ENCODE measurements around the gene OR8I2.
"Not testable (repeated sequence)": the region's sequence is repeated elsewhere in the genome, so short reads cannot be mapped to it uniquely, and the experiment has no call there.

The OR8I2 gene

GRCh38 chr11:56140151-56140661 lies 47.1 kb downstream of the OR8I2 start, which contains the start of gene OR8J3:
OR8J3 (minus strand) TSS chr11:56140201; CDS start chr11:56137718, 2,483 bp downstream.
- Histone ChIP-seq H3K9ac (ENCODE audit: low read length in 2 of 2) (no peak within 1 kb of the TSS), H3K4me3 (ENCODE audit: low read length in 2 of 2) (no peak within 1 kb of the TSS), H3K9me3 (ENCODE audit: control insufficient read depth in 2 of 2, low read length in 2 of 2) (no peaks in the 10 kb centered on the region), H3K27ac (ENCODE audit: low read length) (no peak within 1 kb of the TSS), H3K36me3 (ENCODE audit: control insufficient read depth in 2 of 2, insufficient read depth in 2 of 2, low read length in 2 of 2) (no peaks in the 10 kb centered on the region), H3K27me3 (ENCODE audit: control insufficient read depth in 1 of 2, insufficient read depth in 2 of 2, low read length in 2 of 2) (no peaks in the 10 kb centered on the region), H3K4me1 (ENCODE audit: control insufficient read depth, insufficient read depth, low read length) (no peaks in the 10 kb centered on the region)

- H3K9ac ChIP-seq (ENCODE audit: low read length in 2 of 2); H3K9me3 ChIP-seq (ENCODE audit: control insufficient read depth in 2 of 2, low read length in 2 of 2); H3K27me3 ChIP-seq (ENCODE audit: control insufficient read depth in 1 of 2, insufficient read depth in 2 of 2, low read length in 2 of 2); H3K4me1 ChIP-seq (ENCODE audit: control insufficient read depth, insufficient read depth, low read length); H3K27ac ChIP-seq (ENCODE audit: low read length); H3K4me3 ChIP-seq (ENCODE audit: low read length in 2 of 2); H3K36me3 ChIP-seq (ENCODE audit: control insufficient read depth in 2 of 2, insufficient read depth in 2 of 2, low read length in 2 of 2): not testable (repeated sequence)
Measured at GRCh38 chr11:56143681-56144080, 50.6 kb downstream of the OR8I2 start.

Measured in stomach smooth muscle (tissue), 2 donors.